Activated CD8-positive, alpha-beta memory T cell treated with anti-CD3 and anti-CD28 coated beads, Interleukin-2, amount 50 U/mL, for 4 hours (primary cell): ENCODE data around the gene CXCL10.
"Not testable (repeated sequence)": the region's sequence is repeated elsewhere in the genome, so short reads cannot be mapped to it uniquely, and the experiment has no call there.

Experiments
- DNase-seq: peaks from one replicate; pipeline ENCODE4 v3.0.0-alpha.2; 2020

Gene CXCL10

GRCh38 chr4:76023389-76023788 lies at the start of gene CXCL10:
CXCL10 (minus strand) TSS chr4:76023497; CDS start chr4:76023431, 66 bp downstream.
- no peak for DNase-seq

- DNase-seq: no peak
Observed at GRCh38 chr4:76072760-76073159, 49.5 kb upstream of the CXCL10 start.

- DNase-seq: peak; percentile 65
Observed at GRCh38 chr4:76067652-76068286, 44.5 kb upstream of the CXCL10 start.

GRCh38 chr4:76066546-76066945 lies 43.2 kb upstream of the CXCL10 start:
- no peak for DNase-seq

GRCh38 chr4:76061982-76062381 lies 38.7 kb upstream of the CXCL10 start:
- no peak for DNase-seq

GRCh38 chr4:76061421-76061820 lies 38.1 kb upstream of the CXCL10 start:
- DNase-seq: no peak

- no peak for DNase-seq
Observed at GRCh38 chr4:76060506-76060905, 37.2 kb upstream of the CXCL10 start.

GRCh38 chr4:76059750-76060149 lies 36.5 kb upstream of the CXCL10 start:
- no peak for DNase-seq

- no peak for DNase-seq
Observed at GRCh38 chr4:76058888-76059426, 35.7 kb upstream of the CXCL10 start.

- no peak for DNase-seq
Observed at GRCh38 chr4:76058302-76058701, 35.0 kb upstream of the CXCL10 start.

- no peak for DNase-seq
Observed at GRCh38 chr4:76055421-76055820, 32.1 kb upstream of the CXCL10 start.

GRCh38 chr4:76055016-76055415 lies 31.7 kb upstream of the CXCL10 start:
- no peak for DNase-seq

GRCh38 chr4:76053730-76054129 lies 30.4 kb upstream of the CXCL10 start:
- DNase-seq: no peak

GRCh38 chr4:76050560-76051050 lies 27.3 kb upstream of the CXCL10 start:
- not testable (repeated sequence) for DNase-seq

GRCh38 chr4:76049860-76050416 lies 26.6 kb upstream of the CXCL10 start:
- not testable (repeated sequence) for DNase-seq

GRCh38 chr4:76044686-76045085 lies 21.4 kb upstream of the CXCL10 start:
- DNase-seq: not testable (repeated sequence)

- not testable (repeated sequence) for DNase-seq
Observed at GRCh38 chr4:76043306-76043705, 20.0 kb upstream of the CXCL10 start.

GRCh38 chr4:76042241-76042998 lies 19.1 kb upstream of the CXCL10 start:
- DNase-seq: not testable (repeated sequence)

GRCh38 chr4:76036855-76037254 lies 13.6 kb upstream of the CXCL10 start:
- DNase-seq: no peak

GRCh38 chr4:76035799-76036380 lies 12.6 kb upstream of the CXCL10 start, which contains the start of gene CXCL11:
CXCL11 (minus strand) TSS chr4:76036070; CDS start chr4:76035987, 83 bp downstream.
- no peak for DNase-seq

GRCh38 chr4:76035141-76035540 lies 11.8 kb upstream of the CXCL10 start:
- no peak for DNase-seq

- no peak for DNase-seq
Observed at GRCh38 chr4:76029300-76029699, 6.0 kb upstream of the CXCL10 start.

- no peak for DNase-seq
Observed at GRCh38 chr4:76028350-76028765, 5.1 kb upstream of the CXCL10 start.
